ENCODE measurements around the gene RIMS4. TPM values are rescaled to one million over a fixed set of nuclear protein-coding genes. Genes with fewer than 3 reads are reported as not detected.

The RIMS4 gene
- total RNA-seq, 1 donor from 2014 or later: 43.2 TPM

DNA sequence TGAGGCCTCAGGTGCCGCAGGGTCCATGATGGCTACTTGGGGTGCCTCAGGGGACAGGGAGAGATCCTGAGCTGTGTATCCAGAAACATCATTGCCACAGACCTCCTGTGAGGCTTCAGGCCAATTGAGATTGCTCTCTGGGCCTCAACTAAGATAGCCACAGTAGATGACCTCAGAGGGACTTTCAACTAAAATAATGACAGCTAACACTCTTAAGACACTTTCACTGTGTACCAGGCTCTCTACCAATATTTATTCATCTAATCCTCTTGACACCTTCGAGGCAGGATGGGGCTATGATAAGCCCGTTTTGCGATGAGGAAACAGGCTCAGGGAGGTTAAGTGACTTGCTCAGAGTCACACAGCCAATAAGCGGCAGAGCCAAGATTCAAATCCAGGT is 10.7 kb downstream of the RIMS4 start:
- no peak for DNase-seq (ENCODE audit: low spot score in 2 of 2)
- no peak for FAIRE-seq

GRCh38 chr20:44796758-44797457 is 13.4 kb downstream of the RIMS4 start:
- DNase-seq (ENCODE audit: low spot score in 2 of 2) (no peak), FAIRE-seq (no peak)

GRCh38 chr20:44796311-44796710 is 14.0 kb downstream of the RIMS4 start:
- DNase-seq (ENCODE audit: low spot score in 2 of 2): no peak
- no peak for FAIRE-seq

- FAIRE-seq: no peak
Measured at GRCh38 chr20:44795836-44796235, 14.5 kb downstream of the RIMS4 start.

DNA sequence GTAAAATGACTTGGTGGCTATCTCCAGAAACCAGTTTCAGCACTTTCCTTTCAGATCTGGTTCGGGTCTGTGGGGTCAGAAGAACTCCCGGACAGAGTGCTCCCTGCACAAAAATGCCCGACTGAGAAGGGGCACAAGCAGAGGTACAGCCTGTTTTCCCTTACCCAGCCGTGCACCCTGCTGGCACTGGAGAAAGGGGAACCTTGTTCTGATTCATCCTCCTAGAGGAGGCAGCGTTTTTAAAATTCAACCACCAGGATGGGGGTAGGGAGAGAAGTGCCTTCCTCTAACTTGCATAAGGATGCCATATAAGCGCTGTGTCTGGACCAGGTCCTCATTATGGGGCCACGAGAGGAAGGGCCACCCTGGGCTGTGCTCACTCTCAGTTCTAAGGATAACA is 17.6 kb downstream of the RIMS4 start:
- FAIRE-seq (no peak), DNase-seq (ENCODE audit: low spot score in 2 of 2) (no peak)

More at GRCh38 chr20:44795836-44796235, 14.5 kb downstream of the RIMS4 start:
- DNase-seq (ENCODE audit: low spot score in 2 of 2): no peak

DNA sequence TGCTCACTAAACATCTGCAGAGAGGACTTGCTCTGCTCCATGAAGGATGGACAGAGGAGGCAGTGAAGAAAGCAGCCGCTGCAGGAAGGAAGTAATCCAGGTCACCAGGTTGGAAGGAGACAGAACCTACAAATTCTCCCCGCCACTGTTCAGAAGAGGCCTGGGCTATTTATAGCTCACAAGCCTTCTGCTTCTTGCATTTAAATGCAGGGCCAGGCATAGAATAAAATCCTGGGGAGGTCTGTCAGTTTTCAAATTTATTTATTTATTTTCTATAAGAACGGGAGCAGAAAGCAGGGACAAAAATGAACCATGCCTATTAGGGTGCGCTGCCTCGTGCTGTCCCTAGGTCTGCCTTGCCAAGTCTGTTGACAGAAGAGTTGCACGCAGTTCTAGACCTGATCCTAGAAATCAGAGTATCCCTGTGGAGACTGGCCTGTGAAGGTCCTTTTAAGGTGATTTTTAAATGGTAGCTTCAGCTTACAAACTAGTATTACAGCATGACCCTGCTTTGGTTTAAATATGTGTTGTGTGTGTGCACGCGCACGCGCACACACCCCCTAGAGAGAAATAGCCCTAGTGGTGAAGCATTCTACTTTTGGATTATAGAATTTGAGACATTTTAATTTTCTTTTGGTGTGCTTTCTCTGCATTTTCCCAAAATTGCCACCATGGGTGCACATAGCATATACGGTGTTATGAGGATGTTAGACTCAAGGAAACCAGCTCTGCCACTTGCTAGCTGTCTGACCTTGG is 19.5 kb downstream of the RIMS4 start:
- FAIRE-seq (no peak), DNase-seq (ENCODE audit: low spot score in 2 of 2) (no peak)

- FAIRE-seq (no peak), DNase-seq (ENCODE audit: low spot score in 2 of 2) (no peak)
Measured at GRCh38 chr20:44788706-44789456, 21.5 kb downstream of the RIMS4 start.

DNA sequence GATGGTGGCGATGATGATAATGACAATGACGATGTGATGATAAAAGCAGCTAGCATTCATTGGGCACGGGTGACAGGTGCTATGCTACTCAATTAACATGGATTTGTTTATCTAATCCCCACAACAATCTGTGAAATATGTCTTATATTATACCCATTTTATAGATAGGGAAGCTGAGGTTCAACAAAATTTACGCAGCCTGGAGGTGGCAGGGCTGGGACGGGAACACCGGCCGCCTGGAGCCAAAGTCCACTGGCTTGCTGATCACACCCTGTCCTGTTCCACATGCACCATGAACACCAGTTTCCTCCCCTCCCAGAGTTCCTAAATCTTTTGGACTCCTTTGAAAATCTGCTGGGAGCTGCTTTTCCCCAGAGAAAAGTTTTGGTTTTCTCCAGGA is 23.0 kb downstream of the RIMS4 start:
- DNase-seq (ENCODE audit: low spot score in 2 of 2) (no peak), FAIRE-seq (no peak)

- DNase-seq (ENCODE audit: low spot score in 2 of 2): no peak
- FAIRE-seq: no peak
Measured at GRCh38 chr20:44785768-44786167, 24.6 kb downstream of the RIMS4 start.

DNA sequence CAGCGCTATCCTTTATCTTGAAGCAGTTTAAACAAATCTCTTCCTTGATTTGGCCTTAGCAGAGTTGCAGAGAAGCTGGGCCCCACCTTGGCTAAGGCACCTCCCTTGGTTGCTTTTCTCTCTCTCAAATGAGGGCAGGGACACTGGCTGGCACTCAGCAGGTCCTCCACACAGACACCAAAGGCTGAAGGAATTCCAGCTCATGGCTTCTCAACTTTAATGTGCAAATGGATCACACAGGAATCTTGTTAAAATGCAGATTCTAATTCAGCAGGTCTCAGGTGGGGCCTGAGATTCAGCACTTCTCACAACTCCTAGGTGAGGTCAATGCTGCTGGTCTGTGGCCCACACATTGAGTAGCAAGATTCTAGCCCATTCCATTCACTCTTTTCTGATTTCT is 25.7 kb downstream of the RIMS4 start:
- DNase-seq (ENCODE audit: low spot score in 2 of 2) (no peak), FAIRE-seq (no peak)

DNA sequence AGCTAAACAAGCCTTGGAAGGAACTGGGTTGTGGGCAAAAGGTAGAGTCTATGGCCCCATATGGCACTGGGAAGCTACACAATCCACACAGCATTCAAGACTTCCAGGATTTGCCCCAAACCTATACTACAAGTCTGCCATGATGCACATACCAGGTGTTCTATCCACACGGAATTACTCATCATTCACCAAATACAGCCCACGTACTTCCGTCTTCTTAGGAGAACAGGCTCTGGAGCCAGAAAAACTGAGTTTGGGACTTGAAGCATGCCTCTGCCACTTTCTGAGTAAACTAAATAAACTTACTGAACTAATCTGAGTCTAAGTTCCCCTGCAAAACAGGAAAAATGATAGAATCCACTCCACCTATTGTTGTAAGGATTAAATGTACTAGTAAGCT is 28.6 kb downstream of the RIMS4 start:
- FAIRE-seq (no peak), DNase-seq (ENCODE audit: low spot score in 2 of 2) (no peak)

- FAIRE-seq (no peak), DNase-seq (ENCODE audit: low spot score in 2 of 2) (no peak)
Measured at GRCh38 chr20:44781118-44781517, 29.2 kb downstream of the RIMS4 start.

DNA sequence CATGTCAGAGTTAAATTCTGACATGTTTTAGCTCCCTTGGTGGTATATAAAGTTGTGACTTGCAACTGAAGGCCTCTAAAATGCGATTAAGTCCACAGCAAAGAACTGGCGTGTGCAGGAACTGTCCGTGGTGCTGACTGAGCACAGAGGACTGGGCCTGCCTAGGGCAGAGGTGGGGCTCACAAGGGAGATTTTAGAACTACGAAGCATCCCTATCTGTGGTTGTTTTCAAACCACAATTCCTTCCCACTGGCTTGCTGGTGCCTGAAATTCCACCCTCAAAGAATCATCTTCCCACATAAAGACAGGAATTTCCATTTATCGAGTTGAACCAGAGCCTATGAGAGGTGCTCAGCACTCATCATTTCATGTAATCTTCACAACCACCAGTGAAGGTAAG is 30.1 kb downstream of the RIMS4 start:
- no peak for FAIRE-seq
- no peak for DNase-seq (ENCODE audit: low spot score in 2 of 2)

- no peak for FAIRE-seq
Measured at GRCh38 chr20:44776980-44777379, 33.4 kb downstream of the RIMS4 start.

DNA sequence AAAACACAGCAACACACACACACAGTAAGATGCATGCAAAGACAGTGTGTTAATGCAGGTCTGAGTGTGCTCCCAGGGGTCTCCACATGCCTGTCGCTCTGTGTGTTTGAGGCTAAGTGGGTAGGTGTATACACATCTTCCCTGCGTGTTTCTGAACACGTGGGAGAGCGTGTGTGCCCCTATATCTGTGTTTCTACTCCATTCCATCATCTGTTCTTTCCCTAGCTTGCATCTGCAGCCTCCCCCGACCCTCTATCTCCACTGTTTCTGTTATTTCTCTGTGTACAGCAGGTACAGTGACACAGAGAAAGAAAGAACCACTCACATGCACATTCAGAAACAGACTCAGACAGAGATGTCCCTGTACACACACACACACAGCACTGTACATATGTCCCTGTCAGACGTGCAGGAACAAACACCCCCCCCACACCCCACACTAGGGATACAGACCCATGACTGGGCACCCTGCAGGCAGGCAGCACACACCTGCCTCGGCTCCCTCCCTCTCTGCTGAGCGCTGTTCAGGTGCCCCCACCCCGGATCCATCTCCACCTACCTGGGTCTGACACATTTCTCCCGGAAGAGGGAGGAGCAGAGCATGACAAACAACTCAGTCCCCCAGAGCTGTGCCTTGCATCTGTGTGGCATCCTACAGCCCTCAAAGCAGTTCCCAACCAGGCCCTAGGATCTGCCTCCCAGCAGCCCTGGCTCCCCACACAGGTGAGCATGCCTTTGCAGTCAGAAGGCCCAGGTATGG is 37.1 kb downstream of the RIMS4 start:
- DNase-seq (ENCODE audit: low spot score in 2 of 2) (no peak), FAIRE-seq (no peak)

More at GRCh38 chr20:44776980-44777379, 33.4 kb downstream of the RIMS4 start:
- no peak for DNase-seq (ENCODE audit: low spot score in 2 of 2)

DNA sequence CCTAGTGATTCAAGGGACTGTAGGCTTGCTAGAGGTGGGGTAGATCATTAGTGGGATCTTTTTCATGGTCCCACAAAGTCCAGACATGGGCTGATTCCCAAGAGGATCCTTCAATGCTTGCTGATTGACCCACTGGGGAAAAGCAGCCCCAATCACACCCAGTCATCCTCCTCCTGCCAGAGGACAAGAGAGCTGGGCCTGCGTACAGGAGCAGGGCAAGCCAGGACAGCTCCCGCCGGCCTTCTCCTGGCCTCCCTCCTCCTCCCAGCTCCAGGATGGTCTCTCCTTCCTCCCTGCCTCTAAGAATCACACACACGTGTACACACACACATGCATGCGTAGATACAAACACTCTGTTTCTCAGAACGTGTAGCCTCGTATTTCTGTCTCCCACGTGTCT is 37.7 kb downstream of the RIMS4 start:
- DNase-seq (ENCODE audit: low spot score in 2 of 2) (no peak), FAIRE-seq (no peak)

DNA sequence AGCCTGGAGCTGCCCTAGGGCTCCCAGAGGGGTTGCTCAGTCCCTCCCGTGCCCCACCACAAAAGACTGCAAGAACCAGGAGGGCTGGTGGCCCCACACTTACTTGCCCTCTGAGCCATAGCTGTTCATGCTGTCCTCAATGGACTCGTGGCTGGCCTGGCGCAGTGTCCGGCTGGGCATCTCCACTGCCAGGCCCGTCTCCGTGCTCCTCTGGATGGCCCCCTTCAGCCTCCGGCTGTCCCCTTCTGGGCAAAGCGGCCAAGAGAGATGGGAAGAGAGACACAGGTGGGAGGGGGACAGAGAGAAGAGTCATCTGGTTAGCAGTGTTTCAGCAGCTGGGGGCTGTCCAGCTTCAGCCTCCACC is 39.2 kb downstream of the RIMS4 start:
- DNase-seq (ENCODE audit: low spot score in 2 of 2) (no peak), FAIRE-seq (no peak)

GRCh38 chr20:44770484-44771171 is 39.7 kb downstream of the RIMS4 start:
- DNase-seq (ENCODE audit: low spot score in 2 of 2) (no peak), FAIRE-seq (no peak)

- FAIRE-seq (no peak), DNase-seq (ENCODE audit: low spot score in 2 of 2) (no peak)
Measured at GRCh38 chr20:44769481-44769863, 40.9 kb downstream of the RIMS4 start.

DNA sequence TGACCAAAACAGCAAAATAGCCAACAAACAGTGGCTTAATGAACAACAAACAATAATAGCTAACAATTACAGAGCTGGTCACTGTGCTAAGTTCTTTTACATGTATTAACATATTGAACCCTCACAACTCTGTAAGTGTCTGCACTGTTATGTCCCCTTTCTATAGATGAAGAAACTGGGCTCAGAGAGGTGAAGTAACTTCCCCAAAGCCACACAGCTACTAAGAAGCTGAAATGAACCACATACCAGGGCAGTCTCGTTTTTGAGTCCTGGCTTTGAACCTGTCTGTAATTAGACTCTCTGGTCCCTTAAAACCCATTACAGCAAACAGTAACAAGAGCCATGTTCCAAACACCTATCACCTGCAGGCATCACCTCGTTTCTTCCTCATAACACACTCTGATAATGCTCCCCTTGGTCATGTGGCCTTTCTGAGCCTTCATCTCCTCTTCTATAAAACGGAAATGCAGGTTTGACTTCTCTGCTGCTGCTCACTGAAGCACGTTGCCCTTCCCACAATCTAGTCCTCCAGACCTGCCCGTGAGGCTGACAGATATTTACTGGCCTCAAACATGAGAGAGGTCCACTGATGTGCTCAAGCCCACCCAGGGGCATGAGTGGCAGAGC is 41.4 kb downstream of the RIMS4 start:
- no peak for DNase-seq (ENCODE audit: low spot score in 2 of 2)
- FAIRE-seq: no peak
